Measurements from ENCODE around the gene PEX10. TPM values are rescaled to one million over a fixed set of nuclear protein-coding genes. Genes with fewer than 3 reads are reported as not detected.

The PEX10 gene
- total and polyA plus RNA-seq, 2 of the 8 experiments (the other 6 are each of a cell fraction or from before 2014, with no cell fraction given) = 24.3 to 26.9 TPM

GRCh38 chr1:2444138-2444591 is 31.8 kb upstream of the PEX10 start:
- Histone ChIP-seq H3K56ac (replicated peaks; ENCODE audit: insufficient read length, low read depth, low read length) (no peak overlapping the region), H3K27ac (ENCODE audit: low read depth, low read length) (no peak overlapping the region), H3K4ac (replicated peaks; ENCODE audit: insufficient read length, low read depth, low read length) (no peak overlapping the region), H3K4me1 (replicated peaks in 1 of 4; ENCODE audit: control insufficient read depth in 3 of 4, insufficient read depth in 4 of 4, low read length in 3 of 4) (peaks cover 0 to 18% (median 10%) of the 10 kb centered on the region in 4 experiments; a peak in 4 of 7 replicates), H3K27me3 (replicated peaks in 1 of 4; ENCODE audit: control insufficient read depth in 3 of 4, extremely low read depth in 1 of 4, insufficient read depth in 3 of 4, low read length in 3 of 4) (peaks cover 18 to 34% (median 30%) of the 10 kb centered on the region in 4 experiments), H3K14ac (ENCODE audit: insufficient read length) (no peak overlapping the region), H3K23ac (ENCODE audit: insufficient read length) (no peak overlapping the region), H2BK120ac (replicated peaks; ENCODE audit: low read depth, low read length) (no peak overlapping the region), H2BK20ac (ENCODE audit: low read length) (no peak overlapping the region), H4K20me1 (replicated peaks in 1 of 2; ENCODE audit: control insufficient read depth in 1 of 2, insufficient read depth in 2 of 2, low read length in 2 of 2) (peaks cover 0 to 3% of the 10 kb centered on the region in 2 experiments), H3K9ac (replicated peaks in 1 of 4; ENCODE audit: extremely low read depth in 1 of 4, low read depth in 3 of 4, low read length in 3 of 4) (no peak overlapping the region), H2AFZ (ENCODE audit: low read length) (no peak overlapping the region), H3K79me2 (ENCODE audit: control insufficient read depth in 1 of 2, insufficient read depth in 2 of 2, low read length in 2 of 2) (no peaks in the 10 kb centered on the region), H3K9me3 (ENCODE audit: insufficient read depth in 2 of 2, low read depth in 1 of 2, low read length in 1 of 2) (no peaks in the 10 kb centered on the region), H3K79me1 (ENCODE audit: low read depth, low read length) (no peaks in the 10 kb centered on the region), H3K4me2 (ENCODE audit: insufficient read depth in 1 of 2, low read depth in 2 of 2, low read length in 2 of 2) (peak overlapping the region; percentile 1 to 58; a peak in 2 of 4 replicates), H4K91ac (replicated peaks; ENCODE audit: insufficient read length, low read length) (no peak overlapping the region), H4K8ac (ENCODE audit: extremely low read depth, insufficient read depth, low read length) (no peak overlapping the region; the same call in 1 of the 2 replicates), H3K18ac (ENCODE audit: extremely low read depth, low read length) (no peak overlapping the region), H4K5ac (ENCODE audit: insufficient read length, low read depth, low read length) (no peak overlapping the region), H2BK5ac (ENCODE audit: low read depth, low read length) (no peak overlapping the region), H3K36me3 (ENCODE audit: control insufficient read depth in 2 of 4, insufficient read depth in 4 of 4, low read length in 3 of 4) (no peaks in the 10 kb centered on the region), H2BK15ac (ENCODE audit: low read length) (no peak overlapping the region), H2AK5ac (ENCODE audit: low read depth, low read length) (no peak overlapping the region), H3K4me3 (ENCODE audit: extremely low read depth in 1 of 4, insufficient read depth in 2 of 4, low read depth in 3 of 4, low read length in 4 of 4) (peak overlapping the region in 1 of 4 experiments; percentile 41; a peak in 2 of 8 replicates), H3K23me2 (ENCODE audit: low read depth, low read length) (no peaks in the 10 kb centered on the region; the same call in 1 of the 2 replicates), H2BK12ac (ENCODE audit: low read depth, low read length) (no peak overlapping the region)
- WGBS, 2 experiments (ENCODE audit: extremely low coverage in 1 of 2, insufficient coverage in 1 of 2, insufficient read length in 1 of 2, insufficient replicate concordance in 2 of 2, low coverage in 1 of 2, low lambda C conversion rate in 2 of 2, missing lambda C conversion rate in 1 of 2) = 56% methylated on average over 22 of the region's 27 CpGs; no CpG with 5 or more reads in 1 of the 2 experiments
- DNase-seq (ENCODE audit: low read depth in 1 of 2, low spot score in 2 of 2) = no peak
- TF ChIP-seq KDM4A (IDR thresholded peaks at IDR 0.05; ENCODE audit: low read depth, low read length, severe bottlenecking) = no peak
- peak; percentile 27 for TF ChIP-seq EZH2 (IDR thresholded peaks at IDR 0.05; ENCODE audit: low read depth, low read length, severe bottlenecking)
- peak; percentile 7 for TF ChIP-seq CTBP2 (IDR thresholded peaks at IDR 0.05; ENCODE audit: borderline replicate concordance, insufficient read depth, insufficient read length, low read length)
- POLR2A ChIA-PET (ENCODE audit: partially characterized antibody) = interaction anchor here (1.1 to 1.3 kb wide), 2 partner anchors 31 to 82 kb away, joined by 3 to 5 read pairs; partner anchors contain the start of genes PANK4 and PEX10
- CTCF ChIA-PET (ENCODE audit: partially characterized antibody) = interaction anchor here (0.6 to 2.5 kb wide), 10 partner anchors 9 to 665 kb away, joined by 3 to 11 read pairs (median 4); no protein-coding TSS in a partner anchor
- no peak for FAIRE-seq

All from H1 (cell line).